MM.1S (cell line): ENCODE results near the gene TRPV5.

Source experiments
- DNase-seq: peaks from one replicate; pipeline ENCODE4 v3.0.0-alpha.2; 2015
- H2AFZ ChIP-seq: fragments of 300-600 bp; sonication (generic); 2 replicates; pipeline ENCODE4 v1.6.0; 2016; ENCODE audit warnings: antibody characterized with exemption, low read length
- H3F3A ChIP-seq: fragments of 300-600 bp; sonication (generic); 2 replicates; pipeline ENCODE4 v1.6.1; 2016; ENCODE audit warnings: mild to moderate bottlenecking, antibody characterized with exemption, low read length, moderate library complexity, mixed read lengths; ENCODE audit not compliant: insufficient read depth
- H3K27ac ChIP-seq: fragments of 300-600 bp; sonication (generic); 2 replicates; pipeline ENCODE4 v1.5.1; 2016; ENCODE audit warnings: mild to moderate bottlenecking, low read length
- H3K27me3 ChIP-seq: fragments of 300-600 bp; sonication (generic); replicated peaks from 2 replicates; pipeline ENCODE4 v1.6.0; 2016; ENCODE audit warnings: low read length; ENCODE audit not compliant: insufficient read depth
- H3K36me3 ChIP-seq: fragments of 300-600 bp; sonication (generic); replicated peaks from 2 replicates; pipeline ENCODE4 v1.6.1; 2016; ENCODE audit warnings: mild to moderate bottlenecking, low read length, mixed read lengths; ENCODE audit not compliant: insufficient read depth
- H3K4me1 ChIP-seq: fragments of 300-600 bp; sonication (generic); 2 replicates; pipeline ENCODE4 v1.6.1; 2016; ENCODE audit warnings: low read length, mixed read lengths
- H3K4me2 ChIP-seq: fragments of 300-600 bp; sonication (generic); 2 replicates; pipeline ENCODE4 v1.6.0; 2016; ENCODE audit warnings: low read depth, low read length
- H3K4me3 ChIP-seq: fragments of 300-600 bp; sonication (generic); 2 replicates; pipeline ENCODE4 v1.5.1; 2016; ENCODE audit warnings: low read length, mixed read lengths
- H3K79me2 ChIP-seq: fragments of 300-600 bp; sonication (generic); 2 replicates; pipeline ENCODE4 v1.6.1; 2016; ENCODE audit warnings: mixed run types, low read length, mixed read lengths
- H3K9ac ChIP-seq: fragments of 300-600 bp; sonication (generic); 2 replicates; pipeline ENCODE4 v1.6.1; 2016; ENCODE audit warnings: low read length, mixed read lengths
- H3K9me2 ChIP-seq: fragments of 300-600 bp; sonication (generic); replicated peaks from 2 replicates; pipeline ENCODE4 v1.6.1; 2016; ENCODE audit warnings: mild to moderate bottlenecking, low read length, mixed read lengths; ENCODE audit not compliant: insufficient read depth
- H3K9me3 ChIP-seq: fragments of 300-600 bp; sonication (generic); replicated peaks from 2 replicates; pipeline ENCODE4 v1.6.1; 2016; ENCODE audit warnings: mild to moderate bottlenecking, low read length, mixed read lengths; ENCODE audit not compliant: insufficient read depth
- H4K20me1 ChIP-seq: fragments of 300-600 bp; sonication (generic); 2 replicates; pipeline ENCODE4 v1.6.1; 2016; ENCODE audit warnings: mild to moderate bottlenecking, low read length, moderate library complexity, mixed read lengths; ENCODE audit not compliant: insufficient read depth
- EZH2 ChIP-seq: fragments of 300-600 bp; sonication (generic); optimal IDR thresholded peaks from 2 replicates; pipeline ENCODE3; 2017; ENCODE audit warnings: low read depth, mild to moderate bottlenecking, antibody characterized with exemption, low read length, mixed read lengths
- EZH2phosphoT487 ChIP-seq: fragments of 300-600 bp; sonication (generic); IDR thresholded peaks from 2 replicates; pipeline ENCODE4 v1.6.1; 2018; ENCODE audit warnings: antibody characterized with exemption, low read length
- TF ChIP-seq, protein P1 (sequence below): fragments of 300-600 bp; sonication (generic); IDR thresholded peaks from 2 replicates; pipeline ENCODE4 v1.5.1; 2016; ENCODE audit warnings: antibody characterized with exemption, low read length, mixed read lengths

The TRPV5 gene

DNA sequence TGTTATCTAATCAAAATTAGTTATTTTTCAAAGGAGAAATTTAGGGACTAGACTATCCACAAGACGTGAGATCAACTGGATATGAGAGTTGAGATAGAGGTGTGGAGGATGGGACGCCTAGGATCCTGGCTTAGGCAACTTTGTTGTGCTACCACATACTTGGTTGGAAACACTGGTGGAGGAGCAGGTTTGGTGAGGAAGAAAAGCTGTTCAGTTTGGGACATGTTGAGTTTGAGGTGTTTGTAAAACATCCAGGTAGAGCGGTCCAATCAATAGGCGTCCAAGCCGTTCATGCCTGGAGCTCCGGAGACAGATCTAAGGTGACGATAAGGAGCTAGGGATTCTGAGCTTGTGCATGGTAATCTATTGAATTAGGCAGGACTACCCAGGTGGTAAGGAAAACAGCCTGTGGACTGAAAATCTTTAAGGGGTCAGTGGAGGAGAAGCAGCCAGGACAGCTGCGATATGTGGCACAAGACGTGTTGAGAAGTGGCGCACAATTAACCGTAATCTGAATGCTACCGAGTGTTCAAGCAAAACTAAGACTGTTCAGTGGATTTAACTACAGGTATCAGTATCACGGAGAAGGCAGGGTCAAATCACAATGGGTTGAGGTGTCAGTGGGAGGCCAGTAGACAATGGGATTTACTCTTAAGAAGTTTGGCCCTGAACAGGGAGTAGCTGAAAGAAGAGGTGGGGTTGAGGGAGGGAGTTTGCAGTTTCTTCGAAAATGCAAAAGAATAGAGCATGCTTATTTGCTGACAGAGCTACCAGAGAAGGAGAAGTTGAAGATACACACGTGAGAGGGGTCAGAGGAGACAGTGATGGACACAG lies 31.9 kb downstream of the TRPV5 start:
- no peaks in the 10 kb centered on the region for H3K9me3 ChIP-seq
- no peak overlapping the region for H2AFZ ChIP-seq
- no peak overlapping the region for H3K27ac ChIP-seq
- H3K4me3 ChIP-seq = no peak overlapping the region
- H3K79me2 ChIP-seq = no peaks in the 10 kb centered on the region
- no peaks in the 10 kb centered on the region for H3K9me2 ChIP-seq
- DNase-seq = no peak
- 0 out of 2 replicates have a peak, but pooled peaks cover under 1% of the 10 kb centered on the region for H3K4me1 ChIP-seq
- H4K20me1 ChIP-seq = no peaks in the 10 kb centered on the region
- H3K9ac ChIP-seq = no peak overlapping the region
- no peaks in the 10 kb centered on the region for H3F3A ChIP-seq
- H3K36me3 ChIP-seq = no peaks in the 10 kb centered on the region
- H3K4me2 ChIP-seq = no peak overlapping the region
- no peaks in the 10 kb centered on the region for H3K27me3 ChIP-seq
- TF ChIP-seq EZH2 (no peak), EZH2phosphoT487 (no peak)
- TF ChIP-seq, protein P1, sequence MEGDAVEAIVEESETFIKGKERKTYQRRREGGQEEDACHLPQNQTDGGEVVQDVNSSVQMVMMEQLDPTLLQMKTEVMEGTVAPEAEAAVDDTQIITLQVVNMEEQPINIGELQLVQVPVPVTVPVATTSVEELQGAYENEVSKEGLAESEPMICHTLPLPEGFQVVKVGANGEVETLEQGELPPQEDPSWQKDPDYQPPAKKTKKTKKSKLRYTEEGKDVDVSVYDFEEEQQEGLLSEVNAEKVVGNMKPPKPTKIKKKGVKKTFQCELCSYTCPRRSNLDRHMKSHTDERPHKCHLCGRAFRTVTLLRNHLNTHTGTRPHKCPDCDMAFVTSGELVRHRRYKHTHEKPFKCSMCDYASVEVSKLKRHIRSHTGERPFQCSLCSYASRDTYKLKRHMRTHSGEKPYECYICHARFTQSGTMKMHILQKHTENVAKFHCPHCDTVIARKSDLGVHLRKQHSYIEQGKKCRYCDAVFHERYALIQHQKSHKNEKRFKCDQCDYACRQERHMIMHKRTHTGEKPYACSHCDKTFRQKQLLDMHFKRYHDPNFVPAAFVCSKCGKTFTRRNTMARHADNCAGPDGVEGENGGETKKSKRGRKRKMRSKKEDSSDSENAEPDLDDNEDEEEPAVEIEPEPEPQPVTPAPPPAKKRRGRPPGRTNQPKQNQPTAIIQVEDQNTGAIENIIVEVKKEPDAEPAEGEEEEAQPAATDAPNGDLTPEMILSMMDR = no peak

DNA sequence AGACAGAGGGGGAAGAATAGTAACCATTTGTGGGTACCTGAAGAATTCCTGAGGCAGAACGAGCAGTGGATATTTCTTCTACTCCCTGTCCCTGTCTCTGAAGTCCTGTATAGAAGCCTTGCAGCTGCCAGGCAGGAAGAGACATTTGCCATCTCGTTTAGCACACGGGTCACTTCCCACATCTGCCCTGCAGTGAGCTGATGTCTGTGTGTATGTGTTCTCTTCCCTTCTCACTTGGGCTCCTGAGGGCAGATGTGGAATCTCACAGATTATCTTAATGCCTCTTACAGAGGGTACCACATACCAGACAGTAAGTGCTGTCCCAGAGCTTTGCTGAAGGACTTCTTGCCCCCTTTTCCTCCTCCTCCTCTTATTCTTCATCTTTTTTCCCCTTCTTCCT lies 33.9 kb downstream of the TRPV5 start:
- Histone ChIP-seq H3K79me2 (no peaks in the 10 kb centered on the region), H3K4me2 (no peak overlapping the region), H3K9me2 (no peaks in the 10 kb centered on the region), H2AFZ (no peak overlapping the region), H3K4me3 (no peak overlapping the region), H3K27me3 (no peaks in the 10 kb centered on the region), H3K9ac (no peak overlapping the region), H3K36me3 (no peaks in the 10 kb centered on the region), H3K27ac (no peak overlapping the region), H3K4me1 (no peaks in the 10 kb centered on the region), H3F3A (no peaks in the 10 kb centered on the region), H3K9me3 (no peaks in the 10 kb centered on the region), H4K20me1 (no peaks in the 10 kb centered on the region)
- TF ChIP-seq EZH2 = no peak
- TF ChIP-seq EZH2phosphoT487 = no peak
- TF ChIP-seq, protein P1 = no peak
- DNase-seq = no peak

DNA sequence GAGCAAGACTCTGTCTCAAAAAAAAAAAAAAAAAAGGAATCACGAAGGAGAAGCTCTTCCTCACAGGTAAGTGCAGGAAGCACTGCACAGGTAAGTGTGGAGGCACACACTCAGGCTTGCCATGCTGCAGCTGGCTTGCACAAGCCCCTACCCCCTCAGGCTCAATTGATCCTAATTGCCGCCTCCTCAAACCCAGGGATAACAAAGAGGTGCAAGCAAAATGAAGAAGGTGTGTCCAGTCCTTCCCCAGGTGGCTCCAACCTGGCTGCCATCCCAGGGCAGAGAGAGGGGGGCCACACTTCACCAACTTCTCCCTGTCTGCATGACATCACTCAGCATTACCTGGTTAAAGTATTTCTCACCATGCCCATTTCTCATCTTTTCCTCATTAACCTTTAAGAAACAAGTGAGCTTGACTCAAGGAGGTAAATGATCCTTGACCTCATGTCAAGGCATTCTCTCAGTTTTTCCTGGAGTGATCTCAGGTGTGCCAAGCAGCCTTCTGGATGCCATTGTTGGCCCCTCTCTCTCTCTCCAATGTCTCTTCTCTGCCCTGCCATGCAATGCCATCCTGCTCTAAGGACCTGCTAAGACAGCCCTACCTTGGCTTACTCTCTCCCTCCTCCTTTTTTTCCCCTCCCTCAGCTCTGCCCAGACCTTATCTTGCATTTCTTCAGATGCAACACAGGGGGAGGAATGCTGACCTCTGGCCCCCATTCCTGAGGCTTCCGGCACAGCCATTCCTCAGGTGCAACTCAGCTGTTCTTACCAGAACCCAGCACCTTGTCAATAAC lies 35.0 kb downstream of the TRPV5 start:
- DNase-seq = no peak
- Histone ChIP-seq H4K20me1 (no peaks in the 10 kb centered on the region), H2AFZ (no peak overlapping the region)

More for the DNA sequence above, 35.0 kb downstream of the TRPV5 start:
- no peaks in the 10 kb centered on the region for H3K9me3 ChIP-seq
- no peaks in the 10 kb centered on the region for H3K9me2 ChIP-seq
- no peak overlapping the region for H3K27ac ChIP-seq
- no peaks in the 10 kb centered on the region for H3K79me2 ChIP-seq
- H3K4me1 ChIP-seq = no peaks in the 10 kb centered on the region
- H3K4me2 ChIP-seq = no peak overlapping the region
- H3K36me3 ChIP-seq = no peaks in the 10 kb centered on the region
- TF ChIP-seq EZH2phosphoT487 (no peak), EZH2 (no peak)
- TF ChIP-seq, protein P1 = no peak
- H3K27me3 ChIP-seq = no peaks in the 10 kb centered on the region
- H3K9ac ChIP-seq = no peak overlapping the region
- no peaks in the 10 kb centered on the region for H3F3A ChIP-seq
- H3K4me3 ChIP-seq = no peak overlapping the region
